NCI-H1436 (cell line): Measurements from ENCODE around the gene PPP1R8.
"Not testable (repeated sequence)": the region's sequence is repeated elsewhere in the genome, so short reads cannot be mapped to it uniquely, and the experiment has no call there.

Experiments used
- DNase-seq: peaks from one replicate; lab custom pipeline; 2025; lab: John Stamatoyannopoulos, UW

The PPP1R8 gene

DNA sequence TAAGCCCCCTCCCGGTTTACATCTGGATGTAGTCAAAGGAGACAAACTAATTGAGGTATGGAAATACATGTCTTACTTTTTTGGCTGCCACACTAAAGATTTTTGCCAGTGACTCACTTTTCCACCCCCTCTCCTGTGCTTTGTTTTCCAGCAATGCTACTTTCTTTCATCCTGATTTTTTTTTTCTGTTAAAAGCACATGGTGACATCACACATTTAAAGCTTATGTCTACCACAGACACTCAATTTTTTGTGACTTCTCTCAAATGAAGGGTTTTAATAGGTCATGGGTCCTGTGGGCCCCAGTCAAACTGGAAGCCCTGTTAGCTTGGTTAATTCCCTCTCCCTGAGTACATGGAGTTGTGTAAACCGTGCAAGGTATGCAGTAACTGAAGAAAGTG lies 2.2 kb downstream of the PPP1R8 start:
- no peak for DNase-seq

GRCh38 chr1:27833470-27833869 lies 2.9 kb downstream of the PPP1R8 start:
- no peak for DNase-seq

- no peak for DNase-seq
Measured at GRCh38 chr1:27835046-27835445, 4.5 kb downstream of the PPP1R8 start.

- DNase-seq: no peak
Measured at GRCh38 chr1:27835501-27835900, 4.9 kb downstream of the PPP1R8 start.

GRCh38 chr1:27849951-27850350 lies 19.4 kb downstream of the PPP1R8 start:
- DNase-seq: no peak

GRCh38 chr1:27855085-27855484 lies 24.5 kb downstream of the PPP1R8 start:
- DNase-seq: no peak

DNA sequence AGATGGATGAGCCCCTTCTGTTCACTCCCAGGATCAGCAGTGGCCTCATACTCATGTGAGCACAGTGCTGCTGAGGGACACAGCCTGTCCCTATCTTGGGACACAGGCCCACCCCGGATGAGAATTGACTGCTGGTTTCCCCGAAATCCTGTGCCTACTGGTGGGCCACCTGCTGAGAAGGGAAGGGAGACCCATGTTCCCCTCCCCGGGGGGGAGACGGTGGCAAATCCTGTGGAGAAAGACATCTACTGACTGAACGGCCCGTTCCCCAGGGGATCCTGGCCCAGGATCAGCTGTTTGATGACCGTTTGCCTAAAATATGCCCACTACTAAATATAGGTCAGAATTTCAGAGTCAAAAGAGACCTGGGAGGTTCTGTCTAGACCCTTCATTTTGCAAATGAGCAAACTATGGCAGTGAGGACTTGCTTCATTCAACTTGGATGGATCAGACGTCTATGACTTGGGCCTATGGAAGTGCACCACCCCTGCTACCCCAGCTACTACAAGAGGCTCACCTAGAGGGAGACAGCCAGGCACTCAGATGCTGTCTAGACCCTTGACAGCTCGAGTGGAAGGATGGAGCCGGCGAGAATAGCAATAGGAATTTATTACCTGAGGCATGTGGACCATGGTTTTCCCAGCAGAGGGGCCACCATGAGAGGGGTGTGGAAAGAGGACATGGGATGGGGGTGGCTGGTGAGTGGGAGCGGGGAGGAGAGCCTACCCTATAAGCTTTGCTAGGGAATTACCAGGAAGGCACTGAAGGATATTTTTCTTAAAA lies 26.2 kb downstream of the PPP1R8 start:
- DNase-seq: no peak

DNA sequence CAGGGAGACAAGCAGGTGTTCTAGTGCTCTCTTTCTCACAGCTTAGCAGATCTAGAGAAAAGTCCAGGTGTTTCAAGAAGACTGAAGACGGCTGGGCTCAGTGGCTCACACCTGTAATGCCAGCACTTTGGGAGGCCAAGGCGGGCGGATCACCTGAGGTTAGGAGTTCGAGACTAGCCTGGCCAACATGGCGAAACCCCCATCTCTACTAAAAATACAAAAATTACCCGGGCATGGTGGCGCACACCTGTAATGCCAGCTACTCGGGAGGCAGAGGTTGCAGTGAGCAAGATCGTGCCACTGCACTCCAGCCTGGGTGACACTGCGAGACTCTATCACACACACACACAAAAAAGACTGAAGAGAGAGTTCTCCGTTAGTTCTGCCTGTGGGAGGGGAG lies 27.0 kb downstream of the PPP1R8 start:
- DNase-seq: not testable (repeated sequence)

DNA sequence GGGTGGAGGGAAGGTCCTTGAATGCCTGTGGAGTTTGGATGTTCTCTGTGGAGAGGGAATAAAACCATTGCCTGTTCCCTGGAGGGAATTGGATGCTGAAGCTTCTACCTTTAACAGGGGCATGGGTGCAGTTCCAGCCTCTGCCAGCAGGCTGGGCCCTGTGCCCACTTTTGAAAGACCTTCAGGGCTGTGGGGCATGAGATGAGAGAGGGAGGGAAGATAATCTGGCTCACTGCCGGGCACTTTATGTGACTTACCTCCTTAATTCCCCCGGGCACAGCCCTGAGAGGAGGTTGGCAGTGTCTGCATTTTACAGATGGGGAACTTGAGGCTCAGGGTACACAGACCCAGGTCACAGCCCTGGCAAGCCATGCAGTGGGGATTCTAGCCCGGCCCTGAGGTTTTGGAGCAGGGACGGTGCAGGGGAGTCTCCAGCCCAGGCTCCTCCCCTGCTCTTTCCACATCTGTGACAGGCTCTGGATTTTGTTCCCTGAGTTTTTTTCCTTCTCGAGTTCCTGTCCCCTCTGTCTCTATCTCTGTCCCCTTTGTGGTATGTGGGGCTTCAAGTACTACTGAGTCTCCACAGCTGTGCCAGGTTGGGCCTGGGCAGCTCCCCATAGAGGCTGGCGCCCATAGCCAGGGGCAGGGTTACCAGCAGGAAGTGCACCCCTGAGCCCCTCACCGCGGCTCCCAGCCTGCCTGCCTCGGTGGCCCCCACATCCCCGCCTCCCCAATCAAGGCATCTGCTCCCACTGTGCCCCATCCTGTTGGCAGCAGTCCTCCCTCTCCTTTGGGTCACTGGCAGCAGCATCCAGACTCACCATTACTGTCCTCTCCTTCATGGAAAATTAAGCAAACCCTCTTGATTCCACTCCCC lies 27.7 kb downstream of the PPP1R8 start:
- DNase-seq: peak; percentile 91

GRCh38 chr1:27858949-27859576 lies 28.5 kb downstream of the PPP1R8 start:
- no peak for DNase-seq

GRCh38 chr1:27861436-27861835 lies 30.9 kb downstream of the PPP1R8 start:
- no peak for DNase-seq

GRCh38 chr1:27862004-27862403 lies 31.4 kb downstream of the PPP1R8 start:
- no peak for DNase-seq

DNA sequence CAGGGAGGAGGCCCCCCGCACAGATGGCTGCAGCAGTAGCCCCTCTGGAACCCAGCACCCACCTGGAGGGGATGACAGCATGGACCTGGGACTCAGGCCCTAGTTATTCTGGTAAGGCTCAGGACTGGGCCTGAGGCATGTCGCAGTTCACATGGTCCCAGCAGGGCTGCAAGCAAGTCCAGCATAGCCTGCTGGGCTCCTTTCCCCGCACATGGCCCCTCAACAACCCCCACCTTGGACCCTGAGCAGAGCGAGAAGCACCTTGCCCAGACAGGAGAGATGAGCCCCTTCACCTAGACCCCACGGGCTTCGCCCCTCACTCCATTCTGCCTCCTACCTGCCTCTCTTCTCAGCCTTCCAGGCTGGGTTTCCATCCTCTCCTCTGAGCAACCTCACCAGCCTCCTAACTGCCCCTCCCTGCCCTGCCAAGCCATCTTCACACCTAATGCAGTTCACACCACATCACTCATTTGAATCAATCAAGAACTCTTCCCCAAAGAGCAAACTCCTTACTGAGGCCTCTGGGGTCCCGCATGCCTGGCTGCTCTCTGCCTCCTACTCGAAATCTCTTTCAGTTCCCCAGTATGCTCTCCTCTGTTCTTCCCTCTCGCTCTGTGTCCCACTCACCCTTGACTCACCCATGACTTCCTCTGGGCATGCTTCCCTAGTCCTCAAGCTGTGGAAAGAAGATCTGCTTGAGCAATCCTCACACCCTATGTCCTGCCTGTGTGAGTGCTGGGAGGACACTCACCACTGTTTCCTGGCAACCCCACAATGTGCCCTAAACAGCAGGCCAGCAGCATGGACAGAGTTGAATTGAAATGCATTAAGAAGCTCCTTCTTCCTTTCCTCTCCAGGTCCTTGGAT lies 32.3 kb downstream of the PPP1R8 start:
- no peak for DNase-seq

DNA sequence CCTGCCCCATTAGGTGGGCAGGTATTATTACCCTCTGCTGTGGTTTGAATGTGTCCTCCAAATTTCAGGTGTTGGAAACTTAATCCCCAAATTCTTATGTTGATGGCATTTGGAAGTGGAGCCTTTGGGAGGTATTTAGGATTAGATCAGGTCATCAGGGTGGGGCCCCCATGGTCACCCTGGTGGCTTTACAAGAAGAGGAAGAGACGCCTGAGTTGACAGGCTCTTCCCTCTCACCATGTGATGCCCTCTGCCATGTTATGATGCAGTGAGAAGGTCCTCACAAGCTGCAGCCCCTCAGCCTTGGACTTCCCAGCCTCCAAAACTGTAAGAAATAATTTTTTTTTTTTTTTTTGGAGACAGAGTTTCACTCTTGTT lies 32.9 kb downstream of the PPP1R8 start:
- no peak for DNase-seq

DNA sequence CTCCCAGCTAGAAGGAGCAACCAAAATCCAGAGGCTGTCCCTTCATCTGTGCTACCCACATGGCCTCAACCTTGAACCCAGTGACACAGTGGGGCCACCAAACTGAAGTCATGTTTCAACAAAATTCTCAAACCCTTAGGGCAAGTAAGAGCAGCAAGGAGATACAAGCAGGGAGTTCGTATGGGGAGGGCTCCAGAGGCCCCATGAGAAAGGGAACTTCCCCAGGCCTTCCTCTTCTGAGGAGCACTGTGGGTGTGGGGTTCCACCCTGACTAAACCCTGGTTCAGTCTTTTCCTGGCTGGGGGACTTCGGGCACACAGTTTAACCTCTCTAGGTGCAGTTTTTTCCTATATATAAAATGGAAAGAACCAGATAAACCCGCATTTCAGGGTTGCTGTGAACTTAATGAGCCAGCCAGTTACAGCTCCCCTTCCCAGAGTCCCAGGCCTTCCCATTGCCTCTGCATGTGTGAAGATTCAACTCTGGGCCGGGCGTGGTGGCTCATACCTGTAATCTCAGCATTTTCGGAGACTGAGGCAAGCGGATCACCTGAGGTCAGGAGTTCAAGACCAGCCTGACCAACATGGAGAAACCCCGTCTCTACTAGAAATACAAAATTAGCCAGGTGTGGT lies 33.8 kb downstream of the PPP1R8 start:
- no peak for DNase-seq

- no peak for DNase-seq
Measured at GRCh38 chr1:27865821-27866220, 35.2 kb downstream of the PPP1R8 start.

DNA sequence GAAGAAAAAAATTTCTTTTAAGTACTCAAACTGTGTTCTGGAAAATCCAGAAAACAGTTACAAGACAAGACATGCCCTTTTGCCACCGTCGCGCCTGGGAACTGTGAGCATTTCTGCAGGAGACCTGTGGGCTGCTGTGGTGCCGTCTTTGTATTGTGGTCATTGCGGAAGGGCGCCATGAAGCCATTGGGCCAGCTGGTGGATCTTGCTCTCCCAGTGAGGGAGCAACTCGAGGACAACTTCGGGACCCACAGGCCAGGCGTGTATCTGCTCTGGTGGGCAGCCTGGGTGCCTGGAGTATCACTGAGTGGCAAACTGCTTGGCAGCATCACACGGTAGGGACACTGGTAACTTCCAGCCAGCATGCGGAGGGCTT lies 38.0 kb downstream of the PPP1R8 start:
- no peak for DNase-seq

DNA sequence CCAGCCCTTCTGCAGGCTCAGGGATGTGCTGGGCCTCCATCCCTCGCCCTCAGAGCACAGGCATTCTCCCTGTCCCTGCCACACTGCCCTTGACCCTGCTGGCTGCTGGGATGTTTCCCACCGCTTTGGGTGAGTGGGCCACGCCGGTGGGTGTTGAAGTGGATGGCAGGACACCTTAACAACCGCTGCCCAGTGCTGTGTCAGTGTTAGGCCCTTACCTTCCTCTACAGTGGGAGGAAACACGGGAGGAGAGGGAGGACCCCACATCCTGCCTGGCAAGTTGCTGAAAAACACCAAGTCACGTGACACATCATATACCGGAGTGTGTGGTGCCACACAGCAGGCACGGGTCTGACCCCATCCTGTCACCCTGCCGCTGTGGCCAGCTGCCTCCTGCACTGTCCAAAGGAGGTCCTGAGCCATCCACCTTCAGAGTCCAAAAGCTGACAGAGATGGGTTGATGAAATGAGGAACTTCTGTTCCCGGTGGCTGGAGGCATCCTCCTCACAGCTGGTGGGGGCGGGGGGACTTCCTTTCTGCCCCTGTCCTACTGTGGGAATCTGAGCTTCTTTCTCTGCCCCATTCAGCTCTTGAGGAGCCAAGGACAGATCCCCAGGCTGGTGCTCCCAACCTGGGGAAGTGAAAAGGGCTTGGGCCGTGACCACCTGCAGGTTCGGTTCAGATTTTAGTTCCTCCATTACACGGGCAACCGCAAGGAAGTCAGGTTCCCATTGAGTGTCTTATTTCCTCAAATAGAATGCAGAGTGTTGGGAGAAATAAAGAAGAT lies 38.5 kb downstream of the PPP1R8 start:
- no peak for DNase-seq

GRCh38 chr1:27869719-27870085 lies 39.1 kb downstream of the PPP1R8 start:
- no peak for DNase-seq

- DNase-seq: not testable (repeated sequence)
Measured at GRCh38 chr1:27871076-27871475, 40.5 kb downstream of the PPP1R8 start.
